Renal pelvis (tissue), 12 donors: ENCODE results near the gene COX7A1. TPM values are rescaled to one million over a fixed set of nuclear protein-coding genes. Genes with fewer than 3 reads are reported as not detected.
"Not testable (repeated sequence)": the region's sequence is repeated elsewhere in the genome, so short reads cannot be mapped to it uniquely, and the experiment has no call there.

Source experiments
- DNase-seq: peaks from one replicate; pipeline ENCODE4 v3.0.0-alpha.2; 2013
- long read RNA-seq, 16 experiments: transcript quantifications; one replicate each; lab custom pipeline, GENCODE V29; 2026
- polyA plus RNA-seq, 3 donors: library from polyadenylated mRNA; unstranded; fragments of 120-200 nt; gene quantifications; one replicate each; pipeline ENCODE4 v1.2.1, GENCODE V29; 2013; ENCODE audit not compliant: insufficient read length in 3 of 3

Gene COX7A1
- polyA plus RNA-seq = 10 to 100 TPM; 21.8 to 34.1 (median 24.4) TPM
- long read RNA-seq, donor 1, transcript COX7A1-201 (4 exons, 762 nt) = major isoform, 27 of 28 reads
- long read RNA-seq, donor 1, partial matches to known transcripts = 0 of 28 reads
- long read RNA-seq, donor 1, other reads (novel, unspliced or antisense) = 0 of 28 reads
- long read RNA-seq, donor 2, transcript COX7A1-201 (4 exons, 762 nt) = major isoform, 42 of 47 reads
- long read RNA-seq, donor 2, partial matches to known transcripts = 0 of 47 reads
- long read RNA-seq, donor 2, other reads (novel, unspliced or antisense) = 0 of 47 reads
- long read RNA-seq, donor 3, transcript COX7A1-201 (4 exons, 762 nt) = major isoform, 25 of 25 reads
- long read RNA-seq, donor 3, partial matches to known transcripts = 0 of 25 reads
- long read RNA-seq, donor 3, other reads (novel, unspliced or antisense) = 0 of 25 reads
- long read RNA-seq, donor 4, transcript COX7A1-201 (4 exons, 762 nt) = major isoform, 48 of 60 reads
- long read RNA-seq, donor 4, transcript COX7A1-203 (3 exons, 464 nt) = minor isoform, 11 of 60 reads
- long read RNA-seq, donor 4, partial matches to known transcripts = 0 of 60 reads
- long read RNA-seq, donor 4, other reads (novel, unspliced or antisense) = 0 of 60 reads
- long read RNA-seq, donor 5, transcript COX7A1-201 (4 exons, 762 nt) = major isoform, 18 of 19 reads
- long read RNA-seq, donor 5, partial matches to known transcripts = 0 of 19 reads
- long read RNA-seq, donor 5, other reads (novel, unspliced or antisense) = 0 of 19 reads
- long read RNA-seq, donor 6, transcript COX7A1-201 (4 exons, 762 nt) = major isoform, 34 of 38 reads
- long read RNA-seq, donor 6, partial matches to known transcripts = 0 of 38 reads
- long read RNA-seq, donor 6, other reads (novel, unspliced or antisense) = 0 of 38 reads
- long read RNA-seq, donor 7, transcript COX7A1-201 (4 exons, 762 nt) = major isoform, 43 of 43 reads
- long read RNA-seq, donor 7, partial matches to known transcripts = 0 of 43 reads
- long read RNA-seq, donor 7, other reads (novel, unspliced or antisense) = 0 of 43 reads
- long read RNA-seq, donor 8, transcript COX7A1-201 (4 exons, 762 nt) = major isoform, 26 of 28 reads
- long read RNA-seq, donor 8, partial matches to known transcripts = 0 of 28 reads
- long read RNA-seq, donor 8, other reads (novel, unspliced or antisense) = 0 of 28 reads
- long read RNA-seq, donor 9, transcript COX7A1-201 (4 exons, 762 nt) = major isoform, 40 of 45 reads
- long read RNA-seq, donor 9, partial matches to known transcripts = 0 of 45 reads
- long read RNA-seq, donor 9, other reads (novel, unspliced or antisense) = 0 of 45 reads
- long read RNA-seq, donor 10, transcript COX7A1-201 (4 exons, 762 nt) = major isoform, 26 of 27 reads
- long read RNA-seq, donor 10, partial matches to known transcripts = 0 of 27 reads
- long read RNA-seq, donor 10, other reads (novel, unspliced or antisense) = 0 of 27 reads
- long read RNA-seq, donor 11, transcript COX7A1-201 (4 exons, 762 nt) = major isoform, 26 of 28 reads
- long read RNA-seq, donor 11, partial matches to known transcripts = 0 of 28 reads
- long read RNA-seq, donor 11, other reads (novel, unspliced or antisense) = 0 of 28 reads
- long read RNA-seq, donor 12, transcript COX7A1-201 (4 exons, 762 nt) = major isoform, 44 of 52 reads
- long read RNA-seq, donor 12, transcript COX7A1-203 (3 exons, 464 nt) = minor isoform, 7 of 52 reads
- long read RNA-seq, donor 12, partial matches to known transcripts = 0 of 52 reads
- long read RNA-seq, donor 12, other reads (novel, unspliced or antisense) = 0 of 52 reads
- long read RNA-seq, donor 13, transcript COX7A1-201 (4 exons, 762 nt) = major isoform, 24 of 28 reads
- long read RNA-seq, donor 13, partial matches to known transcripts = 0 of 28 reads
- long read RNA-seq, donor 13, other reads (novel, unspliced or antisense) = 0 of 28 reads
- long read RNA-seq, donor 14 = 0 reads
- long read RNA-seq, donor 15, transcript COX7A1-201 (4 exons, 762 nt) = major isoform, 29 of 33 reads
- long read RNA-seq, donor 15, partial matches to known transcripts = 0 of 33 reads
- long read RNA-seq, donor 15, other reads (novel, unspliced or antisense) = 0 of 33 reads
- long read RNA-seq, donor 16, transcript COX7A1-201 (4 exons, 762 nt) = major isoform, 35 of 37 reads
- long read RNA-seq, donor 16, partial matches to known transcripts = 0 of 37 reads
- long read RNA-seq, donor 16, other reads (novel, unspliced or antisense) = 0 of 37 reads

DNA sequence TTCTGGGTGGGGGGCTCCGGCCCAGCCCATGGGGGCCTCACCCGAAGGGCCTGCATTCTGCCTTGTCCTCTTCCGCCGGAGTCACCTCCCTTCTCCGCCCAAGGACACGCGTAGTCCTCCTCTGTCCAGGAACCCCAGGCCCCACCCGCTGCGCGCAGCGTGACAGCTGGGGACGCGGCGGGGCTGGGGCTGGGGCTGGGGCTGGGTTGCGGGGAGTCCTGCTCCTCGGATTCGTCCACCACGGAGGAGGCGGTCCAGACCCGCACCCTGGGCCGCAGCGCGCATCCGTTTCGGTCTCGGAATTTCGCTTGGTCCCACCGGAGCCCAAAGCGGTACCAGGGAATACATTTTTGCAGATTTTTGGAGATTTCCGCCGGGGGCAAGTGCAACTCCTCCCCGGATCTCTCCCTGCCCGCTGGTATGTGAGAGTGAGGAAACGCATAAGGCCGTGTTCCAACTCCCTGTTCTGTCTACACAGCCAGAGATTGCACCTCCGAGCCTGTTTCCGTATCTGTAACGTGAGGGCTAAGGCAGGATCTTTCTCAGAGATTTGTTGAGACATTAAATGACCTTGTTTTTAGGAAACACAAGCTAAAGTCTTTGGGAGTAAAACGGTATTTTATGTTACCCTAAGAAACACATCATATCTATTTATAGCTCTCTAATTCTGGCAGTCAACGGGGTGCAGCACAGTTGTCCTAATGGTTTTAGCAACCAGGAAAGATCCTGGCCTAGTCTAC, at the start of gene COX7A1:
Gene COX7A1 (minus strand): TSS at position 96 of the 740 bp plus-strand sequence. CDS start 40 bp downstream, at position 56.
- DNase-seq = peak; percentile 49

DNA sequence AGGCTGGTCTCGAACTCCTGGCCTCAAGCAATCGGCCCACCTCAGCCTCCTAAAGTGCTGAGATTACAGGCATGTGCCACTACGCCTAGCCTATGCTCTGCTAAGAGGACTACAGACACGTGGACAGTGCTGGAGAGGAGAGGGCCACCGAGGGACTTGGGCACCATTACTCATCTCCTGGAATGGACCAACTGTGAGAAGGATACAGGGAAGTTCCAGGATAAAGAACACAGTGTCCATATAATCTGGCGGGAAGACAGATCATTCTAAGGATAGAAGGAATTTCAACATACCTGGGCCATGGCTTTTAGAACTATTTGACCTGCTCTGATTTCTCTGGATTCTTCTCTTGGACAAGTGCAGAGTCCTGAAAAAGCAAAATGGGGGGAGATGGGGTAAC, 49.4 kb upstream of the COX7A1 start:
- no peak for DNase-seq

DNA sequence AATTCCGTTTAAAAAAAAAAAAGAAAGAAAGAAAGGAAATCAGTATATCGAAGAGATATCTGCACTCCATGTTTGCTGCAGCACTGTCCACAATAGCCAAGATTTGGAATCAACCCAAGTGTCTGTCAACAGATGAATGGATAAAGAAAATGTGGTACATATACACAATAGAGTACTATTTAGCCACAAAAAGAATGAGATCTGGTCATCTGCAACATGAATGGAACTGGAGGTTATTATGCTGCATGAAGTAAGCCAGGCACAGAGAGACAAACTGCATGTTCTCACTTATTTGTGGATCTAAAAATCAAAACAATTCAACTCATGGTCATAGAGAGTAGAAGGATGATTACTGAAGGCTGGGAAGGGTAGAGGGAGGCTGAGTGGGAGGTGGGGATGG, 45.9 kb upstream of the COX7A1 start:
- no peak for DNase-seq

DNA sequence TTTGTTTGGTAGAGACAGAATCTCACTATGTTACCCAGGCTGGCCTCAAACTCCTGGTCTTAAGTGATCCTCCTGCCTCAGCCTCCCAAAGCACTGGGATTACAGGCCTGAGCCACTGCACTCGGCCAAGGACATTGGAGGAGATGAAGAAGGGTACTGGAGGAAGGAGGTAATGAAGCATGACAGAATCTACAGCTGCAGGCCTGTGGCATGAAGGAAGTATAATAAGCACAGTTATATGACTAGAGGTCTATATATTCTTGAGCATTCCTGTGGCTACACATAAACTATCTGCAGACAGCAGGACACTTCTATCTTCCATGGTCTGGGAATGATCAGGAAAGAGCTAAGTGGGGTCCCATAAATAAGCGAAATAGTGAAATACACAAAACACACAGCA, 44.0 kb upstream of the COX7A1 start:
- DNase-seq = no peak

DNA sequence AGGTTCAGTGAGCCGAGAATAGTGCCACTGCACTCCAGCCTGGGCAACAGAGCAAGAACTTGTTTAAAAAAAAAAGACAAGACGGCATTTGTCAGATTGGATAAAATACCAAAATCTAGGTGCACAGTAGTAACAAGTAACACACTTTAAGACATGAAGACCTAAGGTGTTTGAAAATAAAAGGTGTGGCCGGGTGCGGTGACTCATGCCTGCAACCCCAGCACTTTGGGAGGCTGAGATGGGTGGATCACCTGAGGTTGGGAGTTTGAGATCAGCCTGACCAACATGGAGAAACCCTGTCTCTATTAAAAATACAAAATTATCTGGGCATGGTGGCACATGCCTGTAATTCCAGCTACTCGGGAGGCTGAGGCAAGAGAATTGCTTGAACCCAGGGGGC, 34.5 kb upstream of the COX7A1 start:
- not testable (repeated sequence) for DNase-seq

DNA sequence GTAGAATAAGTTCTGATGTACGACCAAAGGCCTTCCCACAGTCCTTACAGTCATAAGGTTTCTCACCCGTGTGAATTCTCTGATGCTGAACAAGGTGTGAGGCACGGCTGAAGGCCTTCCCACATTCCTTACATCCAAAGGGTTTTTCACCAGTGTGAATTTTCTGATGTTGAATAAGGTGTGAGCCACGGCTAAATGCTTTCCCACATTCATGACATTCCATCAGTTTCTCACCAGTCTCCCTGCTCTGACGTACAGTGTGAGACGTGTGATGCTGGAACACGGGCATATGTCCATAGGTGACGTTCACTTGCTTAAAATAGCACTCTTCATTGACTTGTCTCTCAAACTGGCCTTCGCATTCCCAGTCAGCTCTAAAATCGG, 31.0 kb upstream of the COX7A1 start:
- DNase-seq = no peak

DNA sequence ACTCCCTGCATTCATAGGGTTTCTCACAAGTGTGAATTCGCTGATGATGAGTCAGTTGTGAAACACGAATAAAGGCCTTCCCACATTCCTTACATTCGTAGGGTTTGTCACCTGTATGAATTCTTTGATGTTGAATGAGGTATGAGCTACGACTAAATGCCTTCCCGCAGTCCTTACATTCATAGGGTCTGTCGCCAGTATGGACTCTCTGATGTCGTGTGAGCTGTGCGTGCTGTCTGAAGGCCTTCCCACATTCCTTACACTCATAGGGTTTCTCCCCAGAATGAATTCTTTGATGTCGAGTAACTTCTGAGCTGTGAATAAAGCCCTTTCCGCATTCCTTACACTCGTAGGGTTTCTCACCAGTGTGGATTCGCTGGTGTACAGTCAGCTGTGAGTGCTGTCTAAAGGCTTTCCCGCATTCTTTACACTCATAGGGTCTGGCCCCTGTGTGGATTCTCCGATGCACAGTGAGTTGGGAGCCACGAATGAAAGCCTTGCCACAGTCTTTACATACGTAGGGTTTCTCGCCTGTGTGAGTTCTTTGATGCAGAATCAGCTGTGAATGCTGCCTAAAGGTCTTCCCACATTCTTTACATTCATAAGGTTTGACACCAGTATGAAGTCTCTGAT, 30.5 kb upstream of the COX7A1 start:
- no peak for DNase-seq

DNA sequence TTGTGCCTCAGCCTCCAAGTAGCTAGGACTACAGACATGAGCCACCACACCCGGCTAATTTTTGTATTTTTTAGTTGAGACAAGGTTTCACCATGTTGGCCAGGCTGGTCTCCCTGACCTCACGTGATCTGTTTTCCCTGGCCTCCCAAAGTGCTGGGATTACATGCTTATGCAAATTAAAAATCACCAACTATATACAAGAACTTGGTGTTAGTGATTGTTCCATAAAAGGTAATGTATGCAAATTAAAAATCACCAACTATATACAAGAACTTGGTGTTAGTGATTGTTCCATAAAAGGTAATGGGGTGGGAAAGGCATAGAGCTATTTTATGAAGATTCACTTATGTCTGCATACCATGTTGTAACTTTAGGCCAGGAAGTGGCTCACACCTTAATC, 26.8 kb upstream of the COX7A1 start:
- DNase-seq = not testable (repeated sequence)

DNA sequence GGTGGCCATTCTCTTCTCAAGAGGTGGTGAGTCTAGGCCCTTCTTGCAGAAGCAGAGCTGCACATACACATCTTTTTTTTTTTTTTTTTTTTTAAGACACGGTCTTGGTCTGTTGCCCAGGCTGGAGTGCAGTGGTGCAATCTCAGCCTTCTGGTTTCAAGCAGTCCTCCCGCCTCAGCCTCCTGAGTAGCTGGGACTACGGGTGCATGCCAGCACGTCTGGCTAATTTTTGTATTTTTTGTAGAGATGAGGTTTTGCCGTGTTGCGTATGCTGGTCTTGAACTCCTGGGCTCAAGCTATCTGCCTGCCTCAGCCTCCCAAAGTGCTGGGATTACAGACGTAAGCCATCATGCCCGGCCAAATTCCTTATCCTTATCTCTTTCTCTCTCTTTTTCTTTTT, 21.6 kb upstream of the COX7A1 start:
- DNase-seq = not testable (repeated sequence)

DNA sequence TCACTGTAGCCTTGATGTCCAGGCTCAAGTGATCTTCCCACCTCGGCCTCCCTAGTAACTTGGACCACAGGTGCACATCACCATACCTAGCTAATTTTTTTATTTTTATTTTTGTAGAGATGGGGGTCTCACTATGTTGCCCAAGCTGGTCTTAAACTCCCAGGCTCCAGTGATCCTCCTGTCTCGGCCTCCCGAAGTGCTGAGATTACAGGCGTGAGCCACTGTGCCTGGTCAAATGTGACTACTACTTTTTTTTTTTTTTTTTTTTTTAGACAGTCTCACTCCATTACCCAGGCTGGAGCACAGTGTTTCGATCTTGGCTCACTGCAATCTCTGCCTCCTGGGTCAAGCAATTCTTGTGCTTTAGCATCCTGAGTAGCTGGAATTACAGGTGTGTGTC, 20.6 kb upstream of the COX7A1 start:
- no peak for DNase-seq

DNA sequence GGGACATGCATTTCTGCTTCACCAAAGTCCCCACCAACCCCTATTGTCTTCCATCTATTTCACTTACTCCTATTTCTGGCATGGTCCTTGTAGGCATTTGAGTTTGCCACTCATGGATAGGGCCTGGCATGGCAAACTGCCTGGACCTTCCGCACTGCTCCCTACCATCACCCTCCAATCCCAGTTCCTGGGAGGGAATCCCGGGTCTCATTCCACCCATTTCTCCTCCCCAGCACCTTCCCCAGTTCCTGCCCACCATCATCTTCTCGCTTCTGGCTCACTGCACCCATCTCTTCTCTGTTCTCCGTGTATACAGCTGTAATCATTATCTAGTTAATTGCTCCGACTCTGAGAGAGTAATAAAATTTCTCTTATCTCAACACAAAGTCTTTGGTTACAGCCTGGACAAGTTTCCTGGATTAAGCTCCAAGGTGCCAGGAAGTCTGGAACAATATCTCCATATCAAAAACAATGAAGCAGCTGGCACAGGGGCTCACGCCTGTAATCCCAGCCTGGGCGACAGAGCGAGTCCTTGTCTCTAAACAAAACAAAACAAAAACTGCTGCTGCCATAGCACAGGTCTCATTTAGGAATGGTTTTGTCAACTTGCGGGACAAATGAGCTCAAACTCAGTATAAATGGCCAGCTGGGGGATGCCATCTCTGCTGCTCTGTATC, 17.0 kb upstream of the COX7A1 start:
- DNase-seq = peak; percentile 77

DNA sequence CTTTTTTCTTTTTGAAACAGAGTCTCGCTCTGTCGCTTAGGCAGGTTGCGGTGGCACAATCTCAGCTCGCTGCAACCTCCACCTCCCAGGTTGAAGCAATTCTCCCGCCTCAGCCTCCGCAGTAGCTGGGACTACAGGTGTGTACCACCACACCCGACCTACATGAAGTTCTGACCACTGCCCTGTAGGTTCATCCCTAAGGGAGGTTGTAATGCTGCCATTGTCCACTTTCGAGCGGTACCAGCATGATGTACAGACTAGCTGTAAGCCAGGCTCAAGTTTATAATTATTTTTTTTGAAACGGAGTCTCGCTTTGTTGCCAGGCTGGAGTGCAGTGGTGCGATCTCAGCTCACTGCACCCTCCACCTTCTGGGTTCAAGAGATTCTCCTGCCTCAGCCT, 11.6 kb upstream of the COX7A1 start:
- DNase-seq = no peak

DNA sequence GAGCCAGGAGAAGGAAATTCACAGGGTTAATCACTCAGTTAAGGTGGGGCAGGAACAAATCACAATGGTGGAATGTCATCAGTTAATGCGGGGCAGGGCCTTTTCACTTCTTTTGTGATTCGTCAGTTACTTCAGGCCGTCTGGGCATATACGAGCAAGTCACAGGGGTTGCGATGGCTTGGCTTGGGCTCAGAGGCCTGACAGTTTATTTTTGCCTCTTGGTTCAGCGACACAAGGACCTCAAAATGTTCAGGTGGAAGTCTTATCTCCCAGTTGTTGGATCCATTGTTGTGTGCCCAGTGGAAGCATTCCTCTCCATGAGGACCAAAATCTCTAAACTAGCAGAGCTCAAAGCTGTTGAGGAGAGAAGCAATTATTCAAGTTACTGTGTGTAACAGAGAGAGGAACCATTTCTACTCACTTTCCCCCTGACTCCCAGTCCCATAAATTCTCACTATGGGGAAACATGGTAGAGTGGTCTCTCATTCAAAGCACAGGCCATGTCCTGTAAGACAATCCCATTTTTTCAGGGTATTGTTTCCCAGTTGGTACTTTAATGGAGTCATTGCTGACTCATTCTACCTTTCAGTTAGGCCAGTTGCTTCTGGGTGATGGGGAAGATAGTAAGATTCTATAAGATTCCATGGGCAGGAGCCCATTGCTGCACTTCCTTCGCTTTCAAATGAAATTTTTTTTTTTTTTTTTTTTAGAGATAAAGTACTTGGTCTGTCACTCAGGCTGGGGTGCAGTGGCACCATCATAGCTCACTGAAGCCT, 8.8 kb upstream of the COX7A1 start:
- no peak for DNase-seq

DNA sequence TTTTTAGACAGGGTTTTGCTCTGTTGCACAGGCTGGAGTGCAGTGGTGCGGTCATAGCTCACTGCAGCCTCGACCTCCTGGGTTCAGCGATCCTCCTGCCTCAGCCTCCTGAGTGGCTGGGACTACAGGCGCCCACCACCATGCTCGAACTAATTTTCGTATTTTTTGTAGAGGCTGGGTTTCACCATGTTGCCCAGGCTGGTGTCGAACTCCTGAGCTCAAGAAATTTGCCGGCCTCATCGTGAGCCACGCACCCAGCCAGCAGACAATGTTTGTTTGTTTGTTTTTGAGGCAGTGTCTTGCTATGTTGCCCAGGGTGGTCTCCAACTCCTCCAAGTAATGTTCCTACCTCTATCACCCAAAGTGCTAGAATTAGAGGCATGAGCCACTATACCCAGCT, 879 bp upstream of the COX7A1 start:
- DNase-seq = no peak

DNA sequence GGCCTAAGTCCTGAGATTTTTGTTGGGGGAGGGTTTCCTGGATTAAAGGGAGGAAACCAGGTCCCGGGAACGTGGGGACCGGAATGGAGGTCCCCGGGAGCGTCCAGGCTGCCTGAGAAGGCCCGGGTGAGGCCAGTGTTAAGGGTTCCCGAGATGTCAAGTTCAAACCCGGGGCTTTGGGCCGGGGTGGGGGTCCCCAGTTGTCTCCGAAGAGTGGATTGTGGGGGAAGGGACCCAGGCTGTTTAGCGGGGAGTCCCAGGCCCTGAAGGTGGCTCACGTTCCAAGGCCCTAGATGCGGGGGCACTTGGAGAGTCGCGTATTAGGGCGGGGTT, 262 bp downstream of the COX7A1 start:
- DNase-seq = no peak

DNA sequence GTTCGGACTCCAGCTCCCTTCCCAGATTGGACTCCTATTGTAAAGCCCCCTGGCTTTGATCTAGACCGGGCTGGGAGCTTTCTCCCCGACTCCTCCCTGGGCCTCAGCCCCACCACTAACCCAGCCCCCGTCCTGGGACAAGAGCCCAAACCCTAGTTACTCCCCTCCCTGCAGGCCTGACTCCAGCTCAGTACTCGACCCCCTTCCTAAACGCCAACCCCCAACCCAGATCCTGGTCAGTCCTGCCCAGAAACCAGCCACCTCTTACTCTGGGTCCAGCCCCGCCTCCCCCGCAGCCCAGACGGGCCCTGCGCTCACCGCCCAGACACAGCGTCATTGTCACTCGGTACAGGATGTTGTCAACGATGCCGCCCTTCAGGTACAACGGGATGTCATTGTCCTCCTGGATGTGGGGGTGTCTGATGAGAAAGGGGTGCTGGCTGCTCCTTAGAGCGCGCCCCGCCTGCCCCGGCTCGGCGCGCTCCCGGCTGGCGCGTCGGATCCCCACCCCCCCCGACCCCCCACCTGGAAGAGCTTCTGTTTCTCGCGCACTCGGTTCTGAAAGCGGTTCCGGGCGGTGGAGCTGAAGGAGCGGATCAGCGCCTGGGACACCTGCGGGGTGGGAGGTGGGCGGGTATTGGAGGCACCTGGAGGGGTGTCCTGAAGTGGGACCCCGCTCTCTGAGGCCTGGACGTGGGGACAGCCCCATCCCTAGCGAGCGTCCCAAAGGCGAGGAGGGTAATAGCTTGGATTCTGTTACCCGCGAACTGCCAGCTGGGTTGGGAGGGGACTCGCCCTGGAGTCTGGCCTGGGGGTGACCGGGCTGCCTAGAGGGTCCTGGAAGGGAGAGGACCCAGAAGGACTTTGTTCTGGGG, 866 bp downstream of the COX7A1 start:
- peak; percentile 66 for DNase-seq
